ENCODE measurements around the gene TATDN3.
A peak's percentile ranks its signal among the peaks of the same experiment; 100 is the strongest.
"Not testable (repeated sequence)": the region's sequence is repeated elsewhere in the genome, so short reads cannot be mapped to it uniquely, and the experiment has no call there.

TATDN3 gene

GRCh38 chr1:212858461-212859265 is 67.0 kb downstream of the TATDN3 start:
- in situ Hi-C loops (cut with MboI; ENCODE audit: low sequenced_read_pairs, unreplicated experiment), result no loop called here
- TF ChIP-seq, protein P1, sequence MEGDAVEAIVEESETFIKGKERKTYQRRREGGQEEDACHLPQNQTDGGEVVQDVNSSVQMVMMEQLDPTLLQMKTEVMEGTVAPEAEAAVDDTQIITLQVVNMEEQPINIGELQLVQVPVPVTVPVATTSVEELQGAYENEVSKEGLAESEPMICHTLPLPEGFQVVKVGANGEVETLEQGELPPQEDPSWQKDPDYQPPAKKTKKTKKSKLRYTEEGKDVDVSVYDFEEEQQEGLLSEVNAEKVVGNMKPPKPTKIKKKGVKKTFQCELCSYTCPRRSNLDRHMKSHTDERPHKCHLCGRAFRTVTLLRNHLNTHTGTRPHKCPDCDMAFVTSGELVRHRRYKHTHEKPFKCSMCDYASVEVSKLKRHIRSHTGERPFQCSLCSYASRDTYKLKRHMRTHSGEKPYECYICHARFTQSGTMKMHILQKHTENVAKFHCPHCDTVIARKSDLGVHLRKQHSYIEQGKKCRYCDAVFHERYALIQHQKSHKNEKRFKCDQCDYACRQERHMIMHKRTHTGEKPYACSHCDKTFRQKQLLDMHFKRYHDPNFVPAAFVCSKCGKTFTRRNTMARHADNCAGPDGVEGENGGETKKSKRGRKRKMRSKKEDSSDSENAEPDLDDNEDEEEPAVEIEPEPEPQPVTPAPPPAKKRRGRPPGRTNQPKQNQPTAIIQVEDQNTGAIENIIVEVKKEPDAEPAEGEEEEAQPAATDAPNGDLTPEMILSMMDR (IDR thresholded peaks at IDR 0.05; ENCODE audit: borderline replicate concordance, control extremely low read depth, extremely low read depth, insufficient read depth, missing control alignments), result no peak
- DNase-seq (ENCODE audit: low spot score), result peak; percentile 63

- TF ChIP-seq, protein P1 (IDR thresholded peaks at IDR 0.05; ENCODE audit: borderline replicate concordance, control extremely low read depth, extremely low read depth, insufficient read depth, missing control alignments), result no peak
- DNase-seq (ENCODE audit: low spot score), result no peak
- in situ Hi-C loops (cut with MboI; ENCODE audit: low sequenced_read_pairs, unreplicated experiment), result no loop called here
Observed at GRCh38 chr1:212860713-212861581, 69.3 kb downstream of the TATDN3 start.

- TF ChIP-seq, protein P1 (IDR thresholded peaks at IDR 0.05; ENCODE audit: borderline replicate concordance, control extremely low read depth, extremely low read depth, insufficient read depth, missing control alignments), result no peak
- in situ Hi-C loops (cut with MboI; ENCODE audit: low sequenced_read_pairs, unreplicated experiment), result no loop called here
- DNase-seq (ENCODE audit: low spot score), result no peak
Observed at GRCh38 chr1:212862111-212862690, 70.5 kb downstream of the TATDN3 start.

- in situ Hi-C loops (cut with MboI; ENCODE audit: low sequenced_read_pairs, unreplicated experiment); DNase-seq (ENCODE audit: low spot score): not testable (repeated sequence)
Observed at GRCh38 chr1:212863345-212863744, 71.7 kb downstream of the TATDN3 start.

DNA sequence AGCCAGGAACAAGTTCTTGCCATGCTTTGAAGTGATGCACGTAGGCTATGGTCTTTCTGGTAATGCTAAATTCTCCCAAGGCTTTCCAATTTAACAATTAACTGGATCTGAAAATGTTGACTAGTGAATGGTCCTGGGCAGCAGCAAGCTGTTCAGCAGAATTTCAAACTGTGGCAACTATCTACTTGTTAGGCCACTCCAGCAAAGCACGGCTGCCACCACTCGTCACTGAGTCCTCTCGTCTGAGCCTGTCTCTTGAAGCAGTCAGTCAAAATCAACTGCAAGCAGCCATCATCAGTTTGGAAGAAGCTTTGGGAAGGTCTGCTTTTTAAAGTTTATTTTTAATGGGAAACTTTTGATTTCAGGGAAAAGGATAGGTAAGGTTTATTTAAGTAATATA is 72.5 kb downstream of the TATDN3 start:
- in situ Hi-C loops (cut with MboI; ENCODE audit: low sequenced_read_pairs, unreplicated experiment), result no loop called here
- TF ChIP-seq, protein P1 (IDR thresholded peaks at IDR 0.05; ENCODE audit: borderline replicate concordance, control extremely low read depth, extremely low read depth, insufficient read depth, missing control alignments), result no peak
- DNase-seq (ENCODE audit: low spot score), result no peak

All from GM13976 (cell line).